Esophagus muscularis mucosa (tissue), 3 donors: ENCODE data around the gene NDUFAF2.

ENCODE experiments used
- CTCF ChIP-seq, 3 experiments: fragments of 200-600 bp in 2 of 3; fragments of 450-650 bp in 1 of 3; sonication (generic) in 2 of 3; IDR thresholded peaks; one replicate each; pipeline ENCODE4 v1.5.1; 2017 to 2019; ENCODE audit warnings: antibody characterized with exemption in 3 of 3, mild to moderate bottlenecking in 2 of 3, moderate library complexity in 1 of 3
- POLR2A ChIP-seq: fragments of 450-650 bp; IDR thresholded peaks from one replicate; pipeline ENCODE4 v1.6.1; 2017; ENCODE audit warnings: antibody characterized with exemption, moderate library complexity, mild to moderate bottlenecking, low read depth

- TF ChIP-seq CTCF (IDR thresholded peaks at IDR 0.05) (no peak), POLR2A (no peak)
These were observed 171.0 kb downstream of the NDUFAF2 start for GRCh38 chr5:61115968-61116367.
